ENCODE data around the gene BZW1. TPM values are rescaled to one million over a fixed set of nuclear protein-coding genes. Genes with fewer than 3 reads are reported as not detected.

BZW1 gene
- polyA plus RNA-seq, 1 donor (not counting 4 experiments of a cell fraction or from before 2014, with no cell fraction given): 402 TPM

- H3K4me2 ChIP-seq (ENCODE audit: control insufficient read depth, extremely low read depth, insufficient read depth, low read depth, low read length): no peak overlapping the region
- H2AFZ ChIP-seq (ENCODE audit: control insufficient read depth, low read length): no peak overlapping the region
- DNase-seq (ENCODE audit: low read depth, low spot score) (no peak), FAIRE-seq (no peak)
- no peaks in the 10 kb centered on the region for H3K4me1 ChIP-seq (ENCODE audit: control insufficient read depth, extremely low read depth, insufficient read depth, low read length)
- no peaks in the 10 kb centered on the region for H3K79me2 ChIP-seq (ENCODE audit: control insufficient read depth, insufficient read depth, low read length)
- H3K9ac ChIP-seq (ENCODE audit: control insufficient read depth, extremely low read depth, insufficient read depth, low read length): no peak overlapping the region
- no peaks in the 10 kb centered on the region for H3K9me1 ChIP-seq (ENCODE audit: control insufficient read depth, extremely low read depth, insufficient read depth, low read length)
- dilution Hi-C loops (cut with MboI; ENCODE audit: extremely low pct_ligation_motif_present, low sequenced_read_pairs): no loop called here
- no peaks in the 10 kb centered on the region for H3K36me3 ChIP-seq (ENCODE audit: control insufficient read depth in 2 of 2, extremely low read depth in 1 of 2, insufficient read depth in 2 of 2, low read length in 2 of 2)
- no peak overlapping the region for H3K27ac ChIP-seq (ENCODE audit: control insufficient read depth, insufficient read depth, low read length)
- TF ChIP-seq EZH2 (IDR thresholded peaks at IDR 0.05; ENCODE audit: low read length) (no peak), CTCF (optimal IDR thresholded peaks at IDR 0.05 in 1 of 3, IDR thresholded peaks at IDR 0.05 in 1 of 3, conservative IDR thresholded peaks at IDR 0.05 in 1 of 3; ENCODE audit: extremely low read depth in 1 of 3, insufficient read depth in 2 of 3, low read length in 3 of 3) (peak in 1 of 3 experiments; percentile 22)
- H3K9me3 ChIP-seq (ENCODE audit: control insufficient read depth, low read depth, low read length): no peaks in the 10 kb centered on the region
- no peaks in the 10 kb centered on the region for H3K27me3 ChIP-seq (ENCODE audit: control insufficient read depth, extremely low read depth, insufficient read depth, low read length)
- no peaks in the 10 kb centered on the region for H4K20me1 ChIP-seq (ENCODE audit: control insufficient read depth, extremely low read depth, insufficient read depth, low read length)
- H3K4me3 ChIP-seq (ENCODE audit: control insufficient read depth in 2 of 3, extremely low read depth in 1 of 3, insufficient read depth in 2 of 3, low read depth in 1 of 3, low read length in 3 of 3): no peak overlapping the region
These were observed 16.7 kb upstream of the BZW1 start for GRCh38 chr2:200795028-200795440.

- Histone ChIP-seq H3K4me3 (ENCODE audit: control insufficient read depth in 2 of 3, extremely low read depth in 1 of 3, insufficient read depth in 2 of 3, low read depth in 1 of 3, low read length in 3 of 3) (no peak overlapping the region), H3K9me3 (ENCODE audit: control insufficient read depth, low read depth, low read length) (no peaks in the 10 kb centered on the region), H3K9ac (ENCODE audit: control insufficient read depth, extremely low read depth, insufficient read depth, low read length) (no peak overlapping the region), H4K20me1 (ENCODE audit: control insufficient read depth, extremely low read depth, insufficient read depth, low read length) (no peaks in the 10 kb centered on the region), H3K4me2 (ENCODE audit: control insufficient read depth, extremely low read depth, insufficient read depth, low read depth, low read length) (no peak overlapping the region), H3K27me3 (ENCODE audit: control insufficient read depth, extremely low read depth, insufficient read depth, low read length) (no peaks in the 10 kb centered on the region), H3K9me1 (ENCODE audit: control insufficient read depth, extremely low read depth, insufficient read depth, low read length) (no peaks in the 10 kb centered on the region), H3K27ac (ENCODE audit: control insufficient read depth, insufficient read depth, low read length) (no peak overlapping the region), H2AFZ (ENCODE audit: control insufficient read depth, low read length) (peak overlapping the region; percentile 12), H3K79me2 (ENCODE audit: control insufficient read depth, insufficient read depth, low read length) (no peaks in the 10 kb centered on the region), H3K36me3 (ENCODE audit: control insufficient read depth in 2 of 2, extremely low read depth in 1 of 2, insufficient read depth in 2 of 2, low read length in 2 of 2) (no peaks in the 10 kb centered on the region), H3K4me1 (ENCODE audit: control insufficient read depth, extremely low read depth, insufficient read depth, low read length) (no peaks in the 10 kb centered on the region)
- FAIRE-seq (no peak), DNase-seq (ENCODE audit: low read depth, low spot score) (no peak)
- dilution Hi-C loops (cut with MboI; ENCODE audit: extremely low pct_ligation_motif_present, low sequenced_read_pairs): no loop called here
- no peak for TF ChIP-seq CTCF (optimal IDR thresholded peaks at IDR 0.05 in 1 of 3, IDR thresholded peaks at IDR 0.05 in 1 of 3, conservative IDR thresholded peaks at IDR 0.05 in 1 of 3; ENCODE audit: extremely low read depth in 1 of 3, insufficient read depth in 2 of 3, low read length in 3 of 3)
- no peak for TF ChIP-seq EZH2 (IDR thresholded peaks at IDR 0.05; ENCODE audit: low read length)
These were observed 15.1 kb upstream of the BZW1 start for GRCh38 chr2:200796561-200796960.
